Activated naive CD4-positive, alpha-beta T cell treated with Interleukin-2 at 50 U/mL for 16 hours (primary cell): Measurements from ENCODE around the gene ZNG1F.
"Not testable (repeated sequence)": the region's sequence is repeated elsewhere in the genome, so short reads cannot be mapped to it uniquely, and the experiment has no call there.

Source experiments
- DNase-seq: peaks from one replicate; pipeline ENCODE4 v3.0.0-alpha.2; 2020

The ZNG1F gene

DNA sequence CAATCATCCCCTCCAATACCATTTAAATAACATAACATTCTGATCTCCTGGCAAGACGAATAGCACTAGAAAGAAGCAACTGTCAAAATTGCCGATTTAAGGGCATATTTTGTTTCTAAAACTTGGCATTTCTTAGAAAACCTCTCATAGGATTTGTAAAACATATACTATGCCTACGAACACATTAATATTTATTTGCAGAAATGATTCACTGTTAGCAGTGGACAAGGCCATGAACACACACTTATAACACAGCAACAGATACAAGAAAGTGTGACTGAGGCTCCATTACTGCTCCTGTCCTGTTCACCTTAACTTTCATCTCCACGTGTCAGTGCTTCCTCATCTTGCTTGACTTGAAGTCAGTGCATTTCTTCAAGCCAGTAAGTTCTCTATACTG, 106.8 kb downstream of the ZNG1F start:
- not testable (repeated sequence) for DNase-seq
